Measurements from ENCODE around the gene ANGPTL4.
"Not testable (repeated sequence)": the region's sequence is repeated elsewhere in the genome, so short reads cannot be mapped to it uniquely, and the experiment has no call there.

ANGPTL4 gene

DNA sequence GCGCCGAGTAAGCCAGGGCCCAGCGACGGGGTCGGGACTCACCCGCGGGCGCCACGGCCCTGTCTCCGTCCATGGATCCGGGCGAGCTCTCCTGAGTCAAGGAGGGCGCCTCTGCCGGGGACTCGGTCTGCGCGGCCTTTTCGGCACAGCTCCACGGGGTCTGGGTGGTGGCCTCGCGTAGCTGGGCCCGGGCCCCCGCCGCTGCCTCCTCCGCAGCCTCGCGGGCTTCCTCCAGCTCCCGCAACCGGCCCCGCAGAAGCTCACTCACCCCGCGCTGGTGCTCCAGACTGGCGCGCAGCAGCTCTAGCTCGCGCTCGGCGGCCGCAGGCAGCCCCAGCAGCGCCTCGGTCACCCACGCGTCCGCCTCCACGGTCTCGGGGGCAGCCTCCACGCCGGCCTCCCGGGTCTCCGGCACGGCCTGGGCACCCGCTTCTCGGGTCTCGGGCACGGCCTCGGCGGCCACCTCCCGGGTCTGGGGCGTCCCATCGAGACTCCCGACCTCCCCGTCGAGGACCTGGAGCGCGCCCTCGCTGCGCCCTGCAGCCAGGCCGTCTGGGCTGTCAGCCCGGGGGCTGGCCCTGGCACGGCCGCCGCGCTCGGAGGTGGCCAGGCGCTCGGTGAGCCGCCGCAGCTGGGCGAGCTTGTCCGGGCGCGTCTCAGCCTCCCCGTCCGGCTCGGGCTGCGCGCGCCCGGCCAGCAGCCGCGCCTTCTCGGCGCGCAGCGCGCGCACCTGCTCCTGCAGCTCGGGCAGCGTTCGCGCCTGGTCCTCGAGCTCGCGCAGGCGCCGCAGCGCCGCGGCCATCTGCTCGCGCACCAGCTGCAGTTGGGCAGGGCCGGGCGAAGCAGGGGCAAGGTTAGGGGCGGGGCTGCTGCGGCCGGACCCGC is 29.3 kb upstream of the ANGPTL4 start:
- DNase-seq = no peak

- DNase-seq = no peak
These were observed 28.4 kb upstream of the ANGPTL4 start for GRCh38 chr19:8335343-8336071.

- DNase-seq = no peak
These were observed 27.8 kb upstream of the ANGPTL4 start for GRCh38 chr19:8336072-8336569.

GRCh38 chr19:8336660-8337059 is 27.3 kb upstream of the ANGPTL4 start:
- no peak for DNase-seq

DNA sequence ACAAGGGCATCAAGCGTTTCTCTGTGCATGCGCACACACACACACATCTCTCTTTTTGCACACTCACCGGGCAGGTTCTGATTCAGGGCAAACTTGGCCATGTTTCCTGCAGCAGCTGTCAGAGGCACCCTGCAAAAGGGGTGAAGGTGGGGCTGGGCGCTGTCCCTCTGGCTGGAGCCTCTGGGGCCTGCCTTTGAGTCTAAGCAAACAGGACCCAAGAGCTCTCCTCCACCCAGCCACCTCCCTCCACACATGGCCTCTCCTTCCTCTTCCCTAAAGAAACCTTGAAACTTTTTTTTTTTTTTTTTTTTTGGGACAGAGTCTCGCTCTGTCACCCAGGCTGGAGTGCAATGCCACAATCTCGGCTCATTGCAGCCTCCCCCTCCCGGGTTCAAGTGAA is 26.2 kb upstream of the ANGPTL4 start:
- DNase-seq = no peak

DNA sequence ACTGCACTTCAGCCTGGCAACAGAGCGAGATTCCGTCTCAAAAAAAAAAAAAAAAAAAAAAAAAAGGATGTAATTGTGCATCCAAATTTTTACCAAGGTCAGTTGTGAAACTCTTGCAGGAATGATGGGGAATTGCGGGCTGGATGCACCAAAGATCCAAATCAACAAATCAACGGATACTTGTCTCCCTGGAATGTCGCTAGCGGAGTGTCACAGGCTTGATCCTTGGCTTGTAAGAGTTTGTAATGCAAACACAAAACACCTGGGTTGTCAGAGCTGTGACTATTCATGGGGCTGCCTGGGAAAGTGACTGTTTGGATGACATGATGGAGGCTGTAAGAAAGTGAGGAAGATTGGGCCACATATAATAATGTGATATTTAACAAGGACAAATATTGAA is 25.1 kb upstream of the ANGPTL4 start:
- no peak for DNase-seq

GRCh38 chr19:8340341-8341096 is 23.4 kb upstream of the ANGPTL4 start:
- no peak for DNase-seq

GRCh38 chr19:8341504-8341903 is 22.5 kb upstream of the ANGPTL4 start:
- not testable (repeated sequence) for DNase-seq

DNA sequence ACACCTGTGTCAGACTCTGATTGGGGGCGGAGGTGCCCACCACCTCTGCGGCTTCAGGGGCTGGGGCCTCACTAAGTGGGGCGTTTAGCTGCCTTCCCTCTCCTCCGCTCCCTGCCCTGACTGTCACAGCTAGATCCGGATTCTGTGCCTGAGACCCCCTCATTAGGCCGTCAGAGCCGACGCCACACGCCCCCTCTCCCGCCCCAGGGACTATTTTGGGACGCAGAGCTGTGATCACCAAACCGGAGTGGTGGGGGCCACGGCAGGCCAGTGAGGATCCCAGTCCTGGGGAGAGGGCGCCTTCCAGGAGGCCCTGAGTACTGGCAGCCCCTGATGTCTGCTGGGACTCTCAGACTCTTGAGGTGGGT is 21.7 kb upstream of the ANGPTL4 start:
- DNase-seq = no peak

- peak; percentile 84 for DNase-seq
These were observed 21.1 kb upstream of the ANGPTL4 start, which contains the start of gene KANK3 for GRCh38 chr19:8342684-8343482. Gene KANK3, minus strand, starts transcription at chr19:8343262. Its CDS starts 5,434 bp downstream, at chr19:8337828.

GRCh38 chr19:8343483-8343844 is 20.5 kb upstream of the ANGPTL4 start:
- DNase-seq = no peak

DNA sequence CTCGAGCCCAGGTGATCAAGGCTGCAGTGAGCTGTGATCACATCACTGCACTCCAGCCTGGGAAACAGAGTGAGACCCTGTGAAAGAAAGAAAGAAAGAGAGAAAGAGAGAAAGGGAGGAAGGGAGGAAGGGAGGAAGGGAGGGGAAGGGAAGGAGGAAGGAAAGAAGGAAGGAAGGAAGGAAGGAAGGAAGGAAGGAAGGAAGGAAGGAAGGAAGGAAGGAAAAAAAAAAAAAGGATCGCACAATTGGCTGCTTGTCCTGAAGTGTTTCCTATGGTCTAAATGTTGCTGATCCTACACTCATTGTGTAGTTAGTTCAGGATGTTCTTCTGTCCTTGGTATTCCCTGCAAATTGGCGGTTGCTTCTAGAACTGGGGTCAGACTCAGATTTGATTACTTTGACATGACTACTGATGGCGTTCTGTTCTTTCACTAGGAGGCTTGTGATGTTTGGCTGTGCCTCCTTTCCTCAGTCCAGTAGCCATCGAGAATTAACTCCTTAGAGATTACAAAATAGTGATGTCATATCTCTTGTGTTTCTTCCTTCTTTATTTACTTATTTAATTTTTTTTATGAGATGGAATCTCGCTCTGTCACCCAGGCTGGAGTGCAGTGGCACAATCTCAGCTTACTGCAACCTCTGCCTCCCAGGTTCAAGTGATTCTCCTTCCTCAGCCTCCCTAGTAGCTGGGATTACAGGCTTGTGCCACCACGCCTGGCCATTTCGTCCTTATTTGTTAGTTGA is 14.2 kb upstream of the ANGPTL4 start:
- not testable (repeated sequence) for DNase-seq

- no peak for DNase-seq
These were observed 11.7 kb upstream of the ANGPTL4 start for GRCh38 chr19:8352134-8352827.

- DNase-seq = not testable (repeated sequence)
These were observed 11.1 kb upstream of the ANGPTL4 start for GRCh38 chr19:8352845-8353244.

DNA sequence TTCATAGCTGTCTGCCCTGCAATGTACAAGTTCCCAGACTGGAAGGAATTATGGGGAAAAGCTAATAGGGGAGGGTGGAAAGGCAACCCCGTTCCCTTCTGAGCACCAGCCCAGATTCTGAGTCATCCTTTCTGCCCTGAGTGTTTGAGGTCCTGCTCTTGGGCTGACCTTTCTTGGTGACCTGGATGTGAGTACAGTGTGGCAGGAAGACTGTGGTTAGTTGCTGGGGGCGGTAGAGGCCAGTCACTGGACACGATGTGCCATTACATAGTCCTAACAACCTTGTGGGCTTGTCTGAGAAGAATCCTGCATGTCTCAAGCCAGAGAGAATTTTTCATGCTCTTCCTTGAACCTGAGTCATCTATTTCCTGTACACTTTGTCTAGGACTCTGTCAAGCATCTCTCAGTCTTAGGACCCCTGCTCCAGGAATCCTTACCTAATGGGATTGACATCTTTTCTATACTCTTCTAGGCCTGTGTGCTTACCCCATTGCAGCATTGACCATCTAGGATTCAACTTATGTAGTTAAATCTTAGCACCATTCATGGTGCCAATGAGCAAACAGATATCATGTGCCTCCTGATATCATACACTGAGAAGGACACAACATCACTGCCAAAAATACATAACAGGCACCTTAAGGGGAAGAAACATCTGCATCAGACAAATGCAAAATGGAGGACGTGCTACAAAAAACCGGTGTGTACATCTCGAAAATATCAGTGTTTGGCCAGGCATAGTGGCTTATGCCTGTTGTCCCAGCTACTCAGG is 8.1 kb upstream of the ANGPTL4 start:
- DNase-seq = no peak

DNA sequence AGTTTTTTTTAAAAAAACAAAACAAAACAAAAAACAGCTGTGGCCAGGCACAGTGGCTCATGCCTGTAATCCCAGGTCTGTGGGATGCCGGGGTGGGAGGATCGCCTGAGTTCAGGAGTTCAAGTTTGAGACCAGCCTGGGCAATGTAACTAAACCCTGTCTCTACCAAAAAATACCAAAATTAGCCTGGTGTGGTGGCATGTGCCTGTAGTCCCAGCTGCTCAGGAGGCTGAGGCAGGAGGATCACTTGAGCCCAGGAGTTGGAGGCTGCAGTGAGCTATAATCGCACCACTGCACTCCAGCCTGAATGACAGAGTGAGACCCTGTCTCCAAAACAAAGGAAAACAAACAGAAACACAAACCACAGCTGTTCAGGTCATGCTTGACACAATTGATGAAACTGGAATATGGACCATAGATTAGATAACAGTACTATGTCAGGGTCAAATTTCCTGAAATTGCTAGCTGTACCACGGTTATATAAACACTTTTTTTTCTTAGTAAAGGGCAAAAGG is 6.9 kb upstream of the ANGPTL4 start:
- DNase-seq = no peak

DNA sequence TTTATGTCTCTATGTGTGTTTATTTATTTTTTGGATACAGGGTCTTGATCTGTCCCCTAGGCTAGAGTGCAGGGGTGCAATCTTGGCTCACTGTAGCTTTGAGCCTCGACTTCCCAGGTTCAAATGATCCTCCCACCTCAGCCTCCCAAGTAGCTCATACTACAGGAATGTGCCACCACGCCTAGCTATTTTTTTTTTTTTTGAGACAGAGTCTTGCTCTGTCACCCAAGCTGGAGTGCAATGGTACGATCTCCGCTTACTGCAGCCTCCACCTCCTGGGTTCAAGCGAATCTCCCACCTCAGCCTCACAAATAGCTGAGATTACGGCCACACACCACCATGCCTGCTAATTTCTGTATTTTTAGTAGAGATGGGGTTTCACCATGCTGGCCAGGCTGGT is 5.0 kb upstream of the ANGPTL4 start:
- no peak for DNase-seq

DNA sequence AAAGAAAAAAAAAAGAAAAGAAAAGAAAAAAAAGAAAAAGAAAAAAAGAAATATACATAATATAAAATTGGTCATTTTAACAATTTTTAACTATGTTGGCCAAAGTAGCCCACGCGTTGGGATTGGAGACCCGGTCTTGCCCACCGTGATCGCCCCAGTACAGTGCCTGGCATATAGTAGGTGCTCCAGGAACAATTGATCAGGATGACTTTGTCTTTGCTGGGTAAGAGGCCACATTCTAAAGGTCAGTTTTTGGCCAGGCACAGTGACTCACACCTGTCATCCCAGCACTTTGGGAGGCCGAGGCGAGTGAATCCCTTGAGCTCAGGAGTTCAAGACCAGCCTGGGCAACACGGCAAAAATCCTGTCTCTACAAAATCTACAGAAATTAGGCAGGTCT is 3.8 kb upstream of the ANGPTL4 start:
- DNase-seq = no peak

DNA sequence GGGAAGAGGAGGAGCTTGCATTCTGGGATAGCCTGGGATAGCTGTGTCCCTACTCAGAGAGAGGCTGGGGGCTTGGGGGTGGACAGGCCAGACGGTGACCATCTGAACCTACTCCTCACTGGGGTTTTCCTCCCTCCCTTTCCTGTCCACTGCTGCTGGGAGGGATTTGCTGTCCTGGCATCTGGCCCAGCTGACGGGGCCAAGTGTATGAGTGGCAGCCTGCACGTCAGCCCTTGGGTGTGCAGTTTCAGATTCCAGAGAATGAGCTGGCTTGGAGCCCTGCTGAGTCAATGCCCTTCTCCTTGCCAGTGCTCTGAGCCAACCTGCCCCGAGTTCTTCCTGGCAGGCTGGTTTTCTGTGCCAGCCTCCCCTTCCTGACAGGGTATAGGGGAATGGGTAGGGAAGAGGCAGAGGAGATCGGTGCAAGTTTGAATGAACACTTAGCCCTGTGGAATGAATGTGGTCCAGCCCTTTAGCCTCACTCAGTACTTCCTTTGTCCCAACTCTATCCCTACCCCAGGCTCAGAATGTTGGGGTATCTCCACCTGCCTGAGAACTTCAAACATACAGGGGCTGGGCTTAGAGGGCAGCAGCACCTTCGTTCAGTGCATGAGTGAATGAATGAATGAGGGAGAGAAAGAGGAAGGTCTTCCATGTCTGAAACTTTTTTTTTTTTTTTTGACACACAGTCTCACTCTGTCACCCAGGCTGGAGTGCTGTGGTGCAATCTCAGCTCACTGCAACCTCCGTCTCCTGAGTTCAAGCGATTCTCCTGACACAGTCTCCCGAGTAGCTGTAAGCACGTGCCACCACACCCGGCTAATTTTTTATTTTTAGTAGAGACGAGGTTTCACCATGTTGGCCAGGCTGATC is 1.8 kb upstream of the ANGPTL4 start:
- DNase-seq = no peak

All from activated CD4-positive, alpha-beta T cell treated with anti-CD3 and anti-CD28 coated beads for 1 hour (primary cell).